Ascending aorta (tissue), 2 donors: ENCODE measurements around the gene AGMAT. TPM values are rescaled to one million over a fixed set of nuclear protein-coding genes. Genes with fewer than 3 reads are reported as not detected.
"Not testable (repeated sequence)": the region's sequence is repeated elsewhere in the genome, so short reads cannot be mapped to it uniquely, and the experiment has no call there.

Experiments
- DNase-seq, 2 donors: peaks; one replicate each; pipeline ENCODE4 v3.0.0-alpha.2; 2019; ENCODE audit warnings: low spot score in 2 of 2
- H3K27ac ChIP-seq, 2 donors: fragments of 200-600 bp; sonication (generic); one replicate each; pipeline ENCODE4 v1.5.1; 2016 to 2017; ENCODE audit warnings: mild to moderate bottlenecking in 1 of 2
- H3K27me3 ChIP-seq: fragments of 200-600 bp; sonication (generic); one replicate; pipeline ENCODE4 v1.5.1; 2017
- H3K36me3 ChIP-seq, 2 donors: fragments of 200-600 bp; sonication (generic); one replicate each; pipeline ENCODE4 v1.5.1; 2016
- H3K4me1 ChIP-seq, 2 donors: fragments of 200-600 bp; sonication (generic); one replicate each; pipeline ENCODE4 v1.5.1; 2016 to 2017; ENCODE audit warnings: mild to moderate bottlenecking in 1 of 2
- H3K4me3 ChIP-seq, 2 donors: fragments of 200-600 bp; sonication (generic); one replicate each; pipeline ENCODE4 v1.5.1; 2016 to 2017; ENCODE audit warnings: mild to moderate bottlenecking in 1 of 2
- H3K9me3 ChIP-seq, 2 donors: fragments of 200-600 bp; sonication (generic); one replicate each; pipeline ENCODE4 v1.5.1; 2016
- intact Hi-C: fragments of 100-400 bp; cut with DNase I; formaldehyde crosslinking; loops from one replicate; pipeline ENCODE4 v1.15.1; 2023
- total RNA-seq: library from RNA; depleted of rRNA; stranded (reverse); fragments of >200 nt; gene quantifications from one replicate; pipeline ENCODE4 v1.1.0, GENCODE V29; 2016
- TF ChIP-seq, protein P1 (sequence below), 3 experiments: fragments of 200-600 bp in 2 of 3; fragments of 450-650 bp in 1 of 3; sonication (generic) in 2 of 3; IDR thresholded peaks; one replicate each; pipeline ENCODE4 v1.5.1; 2016 to 2019; ENCODE audit warnings: antibody characterized with exemption in 3 of 3, mild to moderate bottlenecking in 1 of 3, moderate library complexity in 1 of 3

AGMAT gene
- total RNA-seq, 1 donor from 2014 or later, result 1.1 TPM

DNA sequence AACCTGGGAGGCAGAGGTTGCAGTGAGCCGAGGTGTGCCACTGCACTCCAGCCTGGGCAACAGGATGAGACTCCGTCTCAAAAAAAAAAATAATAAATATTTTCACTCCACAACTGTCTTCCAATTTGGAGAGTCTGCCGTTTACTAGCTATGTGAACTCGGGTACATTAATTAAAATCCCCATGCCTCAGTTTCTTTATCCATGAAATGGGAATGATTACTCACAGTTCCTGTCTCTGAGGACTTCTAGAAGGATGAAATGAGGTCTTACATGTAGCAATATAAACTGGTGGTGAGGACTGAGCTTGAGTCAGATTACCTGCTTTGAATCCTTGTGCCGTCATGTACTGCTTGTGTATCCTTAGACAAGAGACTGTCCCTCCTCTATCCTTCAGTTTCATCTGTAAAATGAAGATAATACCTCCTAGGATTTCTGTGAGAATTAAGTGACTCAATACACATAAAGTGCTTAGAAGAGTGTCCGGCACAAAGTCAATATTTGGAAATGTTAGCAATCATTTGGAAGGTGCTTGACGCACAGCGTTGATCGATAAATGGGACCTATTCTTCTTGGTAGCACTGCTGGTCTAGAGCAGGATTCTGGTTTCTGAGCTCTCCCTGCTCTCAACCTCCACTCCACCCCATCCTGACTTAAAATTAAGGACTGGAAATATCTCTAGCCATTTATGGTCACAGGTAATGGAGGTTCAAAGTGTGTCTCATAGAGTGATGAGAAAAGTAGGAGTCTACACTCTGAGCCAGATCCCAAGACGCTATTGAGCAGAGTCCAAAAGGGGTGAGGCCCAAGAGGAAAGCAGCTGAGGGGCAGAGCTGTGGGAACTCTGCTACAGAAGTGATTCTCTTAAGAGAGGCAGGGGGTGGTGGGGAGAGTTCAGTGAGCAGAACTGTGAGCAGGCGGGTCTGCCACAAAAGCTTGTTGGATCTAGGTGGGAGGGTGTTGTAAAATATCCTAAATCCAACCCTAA lies 20.8 kb upstream of the AGMAT start:
- no peak overlapping the region for H3K27ac ChIP-seq
- H3K36me3 ChIP-seq, result no peaks in the 10 kb centered on the region
- no peak overlapping the region for H3K4me3 ChIP-seq
- TF ChIP-seq, protein P1, sequence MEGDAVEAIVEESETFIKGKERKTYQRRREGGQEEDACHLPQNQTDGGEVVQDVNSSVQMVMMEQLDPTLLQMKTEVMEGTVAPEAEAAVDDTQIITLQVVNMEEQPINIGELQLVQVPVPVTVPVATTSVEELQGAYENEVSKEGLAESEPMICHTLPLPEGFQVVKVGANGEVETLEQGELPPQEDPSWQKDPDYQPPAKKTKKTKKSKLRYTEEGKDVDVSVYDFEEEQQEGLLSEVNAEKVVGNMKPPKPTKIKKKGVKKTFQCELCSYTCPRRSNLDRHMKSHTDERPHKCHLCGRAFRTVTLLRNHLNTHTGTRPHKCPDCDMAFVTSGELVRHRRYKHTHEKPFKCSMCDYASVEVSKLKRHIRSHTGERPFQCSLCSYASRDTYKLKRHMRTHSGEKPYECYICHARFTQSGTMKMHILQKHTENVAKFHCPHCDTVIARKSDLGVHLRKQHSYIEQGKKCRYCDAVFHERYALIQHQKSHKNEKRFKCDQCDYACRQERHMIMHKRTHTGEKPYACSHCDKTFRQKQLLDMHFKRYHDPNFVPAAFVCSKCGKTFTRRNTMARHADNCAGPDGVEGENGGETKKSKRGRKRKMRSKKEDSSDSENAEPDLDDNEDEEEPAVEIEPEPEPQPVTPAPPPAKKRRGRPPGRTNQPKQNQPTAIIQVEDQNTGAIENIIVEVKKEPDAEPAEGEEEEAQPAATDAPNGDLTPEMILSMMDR (IDR thresholded peaks at IDR 0.05), result no peak
- H3K4me1 ChIP-seq, result peaks cover 0 to 4% of the 10 kb centered on the region in 2 donors
- intact Hi-C loops, result no loop called here
- no peaks in the 10 kb centered on the region for H3K27me3 ChIP-seq
- no peaks in the 10 kb centered on the region for H3K9me3 ChIP-seq
- no peak for DNase-seq

DNA sequence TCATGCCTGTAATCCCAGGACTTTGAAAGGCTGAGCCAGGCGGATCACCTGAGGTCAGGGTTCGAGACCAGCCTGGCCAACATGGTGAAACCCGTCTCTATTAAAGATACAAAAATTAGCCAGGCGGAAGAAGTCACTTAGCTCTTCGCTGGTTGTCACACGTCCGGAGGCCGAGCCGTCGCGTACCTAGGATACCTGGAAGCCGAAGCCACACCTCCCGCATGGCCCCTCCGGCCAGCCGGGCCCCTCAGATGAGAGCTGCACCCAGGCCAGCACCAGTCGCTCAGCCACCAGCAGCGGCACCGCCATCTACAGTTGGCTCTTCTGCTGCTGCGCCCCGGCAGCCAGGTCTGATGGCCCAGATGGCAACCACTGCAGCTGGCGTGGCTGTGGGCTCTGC lies 19.5 kb upstream of the AGMAT start:
- intact Hi-C loops, result not testable (repeated sequence)

DNA sequence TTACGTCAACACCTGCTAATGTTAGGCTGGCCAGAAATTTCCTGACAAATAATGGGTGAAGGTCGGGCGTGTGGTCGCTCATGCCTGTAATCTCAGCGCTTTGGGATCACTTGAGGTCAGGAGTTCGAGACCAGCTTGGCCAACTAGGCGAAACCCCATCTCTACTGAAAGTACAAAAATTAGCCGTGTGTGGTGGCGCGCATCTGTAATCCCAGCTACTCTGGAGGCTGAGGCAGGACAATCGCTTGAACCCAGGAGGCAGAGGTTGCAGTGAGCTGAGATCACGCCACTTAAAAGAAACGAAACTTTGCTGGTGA lies 19.1 kb upstream of the AGMAT start:
- intact Hi-C loops, result loop anchor here (1.0 to 2.0 kb wide), 2 partner anchors 14 to 79 kb away; partner anchors contain the start of gene CASP9
- peak overlapping the region; percentile 69 to 74 for H3K27ac ChIP-seq
- H3K27me3 ChIP-seq, result not testable (repeated sequence)

More for the DNA sequence above, 19.5 kb upstream of the AGMAT start:
- H3K4me1 ChIP-seq, H3K4me3 ChIP-seq, H3K27me3 ChIP-seq, H3K27ac ChIP-seq, H3K9me3 ChIP-seq, H3K36me3 ChIP-seq, DNase-seq: not testable (repeated sequence)

DNA sequence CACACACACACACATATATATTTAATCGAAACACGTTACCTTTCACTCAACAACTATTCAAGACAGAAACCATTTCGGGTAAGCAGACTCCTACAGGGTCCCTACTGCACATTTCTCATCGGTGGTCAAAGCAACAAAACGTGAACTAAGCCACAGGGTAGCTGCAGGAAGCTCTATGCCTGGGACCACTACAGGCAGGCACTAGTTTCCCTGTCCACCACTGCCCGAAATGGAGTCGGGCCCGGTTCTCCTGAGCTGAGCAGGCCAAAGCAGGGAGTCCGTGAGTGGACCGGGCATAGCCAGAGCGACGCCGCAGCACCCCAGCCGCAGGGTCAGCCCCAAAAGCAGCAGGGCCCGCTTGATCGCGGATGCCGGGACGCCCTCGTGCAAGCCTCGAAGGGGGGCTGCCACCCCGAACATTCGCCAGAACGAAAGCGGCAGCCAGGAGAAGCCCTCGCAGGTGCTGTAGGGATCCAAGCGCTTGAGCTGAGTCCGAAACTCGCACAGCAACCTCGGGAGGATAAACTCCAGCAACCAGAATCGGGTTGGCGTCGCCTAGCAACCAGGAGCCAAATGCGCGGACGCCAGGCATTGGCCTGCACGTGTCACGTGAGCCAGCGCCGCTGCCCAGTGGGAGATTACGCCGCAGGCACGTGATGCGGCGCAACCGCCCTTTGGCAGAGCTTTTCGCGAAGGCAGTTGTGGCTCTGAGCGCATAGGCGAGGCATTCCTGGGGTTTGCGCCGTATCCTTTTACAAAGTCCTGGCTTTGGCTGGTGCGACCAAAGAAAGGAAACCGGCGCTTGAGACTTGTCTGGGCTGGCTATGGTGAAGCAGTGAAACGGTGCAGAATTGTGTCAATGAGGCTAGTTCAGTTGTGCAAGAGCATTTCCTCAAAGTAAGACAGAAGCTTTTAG lies 18.5 kb upstream of the AGMAT start:
- peak overlapping the region; percentile 85 to 89 for H3K4me3 ChIP-seq
- no peaks in the 10 kb centered on the region for H3K27me3 ChIP-seq
- H3K9me3 ChIP-seq, result no peaks in the 10 kb centered on the region
- H3K27ac ChIP-seq, result peak overlapping the region; percentile 69 to 74
- peak; percentile 92 to 98 for DNase-seq
- TF ChIP-seq, protein P1 (IDR thresholded peaks at IDR 0.05), result no peak
- peaks cover 0 to 4% of the 10 kb centered on the region in 2 donors for H3K4me1 ChIP-seq
- intact Hi-C loops, result loop anchor here (1.0 to 2.0 kb wide), 2 partner anchors 15 to 79 kb away; partner anchors contain the start of gene CASP9
- no peaks in the 10 kb centered on the region for H3K36me3 ChIP-seq

More for the DNA sequence above, 19.1 kb upstream of the AGMAT start:
- not testable (repeated sequence) for DNase-seq, H3K9me3 ChIP-seq, H3K4me1 ChIP-seq, H3K36me3 ChIP-seq
- peak overlapping the region; percentile 85 to 89 for H3K4me3 ChIP-seq

DNA sequence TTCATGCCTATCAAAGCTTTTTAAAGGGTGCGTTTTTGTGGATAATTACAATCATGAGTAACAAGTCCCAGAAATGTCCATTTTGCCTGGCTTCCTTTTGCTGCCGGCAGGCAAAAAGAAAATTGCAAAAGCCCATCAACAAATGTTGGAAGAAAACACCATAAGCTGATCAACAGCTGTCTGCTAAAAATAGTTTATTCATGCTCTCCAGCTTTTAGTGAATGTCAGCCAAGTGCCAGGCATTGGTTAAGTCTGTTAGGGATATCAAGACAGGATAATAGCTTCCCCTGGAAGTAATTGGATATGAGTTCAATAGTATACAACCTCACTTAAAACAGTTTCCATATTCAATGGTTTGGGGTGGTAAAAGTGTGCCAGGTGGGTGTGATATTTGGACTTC lies 13.6 kb upstream of the AGMAT start:
- H3K9me3 ChIP-seq, result no peaks in the 10 kb centered on the region
- H3K27me3 ChIP-seq, result no peaks in the 10 kb centered on the region
- no peak for DNase-seq
- TF ChIP-seq, protein P1 (IDR thresholded peaks at IDR 0.05), result no peak
- H3K36me3 ChIP-seq, result no peaks in the 10 kb centered on the region
- no peaks in the 10 kb centered on the region for H3K4me1 ChIP-seq
- intact Hi-C loops, result no loop called here
- H3K4me3 ChIP-seq, result no peak overlapping the region
- H3K27ac ChIP-seq, result no peak overlapping the region

DNA sequence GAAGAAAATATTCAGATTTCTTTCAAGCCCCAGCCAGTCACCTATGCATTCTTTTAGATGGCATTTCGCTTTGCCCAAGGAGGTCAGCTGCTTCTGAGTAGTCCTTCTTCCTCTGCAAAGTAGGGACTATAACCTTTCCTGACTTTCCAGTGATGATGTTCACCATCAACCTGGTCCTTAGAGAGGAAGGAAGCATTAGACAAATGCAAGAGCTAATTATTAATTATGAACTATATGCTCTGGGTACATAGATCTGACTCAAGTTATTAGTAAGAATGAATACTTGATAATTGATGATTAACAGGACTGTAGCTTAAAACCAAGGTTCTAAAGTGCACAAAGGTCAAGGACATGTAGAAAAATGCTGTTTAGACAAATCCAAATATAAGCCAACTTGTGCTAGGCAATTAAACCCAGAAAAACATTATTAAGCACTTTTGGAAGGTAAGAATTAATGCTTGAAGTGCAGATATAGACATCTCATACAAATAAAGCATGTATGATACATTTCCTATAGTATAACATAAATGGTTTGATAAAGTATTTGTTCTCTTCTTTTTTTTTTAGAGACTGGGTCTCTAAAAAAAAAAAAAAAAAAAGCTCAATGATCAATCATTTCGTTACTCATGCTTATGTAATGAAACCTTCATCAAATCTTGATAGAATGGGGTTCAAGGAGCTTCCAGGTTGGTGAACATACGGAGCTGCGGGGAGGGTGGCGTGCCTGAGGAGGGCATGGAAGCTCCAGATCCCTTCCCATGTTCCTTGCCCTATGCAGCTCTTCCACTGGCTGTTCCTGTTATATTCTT lies 11.2 kb upstream of the AGMAT start:
- no peaks in the 10 kb centered on the region for H3K4me1 ChIP-seq

More for the DNA sequence above, 11.2 kb upstream of the AGMAT start:
- Histone ChIP-seq H3K36me3 (no peaks in the 10 kb centered on the region), H3K27me3 (no peaks in the 10 kb centered on the region), H3K9me3 (no peaks in the 10 kb centered on the region), H3K4me3 (no peak overlapping the region), H3K27ac (no peak overlapping the region)
- intact Hi-C loops, result no loop called here
- TF ChIP-seq, protein P1 (IDR thresholded peaks at IDR 0.05), result no peak
- DNase-seq, result no peak
